DMS153 (cell line): ENCODE data around the gene C2CD3.
A peak's percentile ranks its signal among the peaks of the same experiment; 100 is the strongest.
"Not testable (repeated sequence)": the region's sequence is repeated elsewhere in the genome, so short reads cannot be mapped to it uniquely, and the experiment has no call there.

ENCODE experiments used
- DNase-seq: peaks from one replicate; lab custom pipeline; 2025; lab: John Stamatoyannopoulos, UW

Gene C2CD3

GRCh38 chr11:74162681-74163467 is 7.9 kb downstream of the C2CD3 start:
- no peak for DNase-seq

DNA sequence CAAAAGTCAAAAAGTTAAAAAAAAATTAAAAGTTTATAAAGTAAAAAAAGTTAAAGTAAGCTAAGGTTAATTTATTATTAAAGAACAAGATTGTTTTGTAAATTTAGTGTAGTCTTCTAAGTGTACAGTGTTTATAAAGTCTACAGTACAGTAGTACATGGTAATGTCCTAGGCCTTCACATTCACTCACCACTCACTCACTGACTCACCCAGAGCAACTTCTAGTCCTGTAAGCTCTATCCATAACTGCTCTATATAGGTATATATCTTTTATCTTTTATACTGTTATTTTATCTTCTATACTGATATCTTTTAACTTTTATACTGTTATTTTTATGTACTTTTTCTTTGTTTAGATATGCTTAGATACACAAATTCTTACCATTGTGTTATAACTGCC is 11.2 kb downstream of the C2CD3 start:
- no peak for DNase-seq

DNA sequence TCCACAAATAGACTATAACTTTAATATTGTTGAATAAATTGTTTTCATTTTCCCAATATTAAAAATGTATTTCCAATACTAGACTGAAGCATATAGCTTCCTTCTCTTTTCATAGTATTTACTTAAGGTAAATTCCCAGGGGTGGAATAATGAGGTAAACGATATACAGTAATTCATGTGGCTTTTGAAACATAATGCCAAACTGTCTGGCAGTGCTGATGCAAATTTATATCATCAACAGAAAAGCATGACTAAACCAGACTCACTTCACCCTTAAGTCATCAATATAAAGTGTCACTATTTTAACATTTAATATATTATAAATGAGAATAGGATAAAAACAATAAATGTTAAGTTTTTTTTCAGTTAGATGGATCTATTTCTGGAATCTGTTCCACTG is 13.6 kb downstream of the C2CD3 start:
- no peak for DNase-seq

DNA sequence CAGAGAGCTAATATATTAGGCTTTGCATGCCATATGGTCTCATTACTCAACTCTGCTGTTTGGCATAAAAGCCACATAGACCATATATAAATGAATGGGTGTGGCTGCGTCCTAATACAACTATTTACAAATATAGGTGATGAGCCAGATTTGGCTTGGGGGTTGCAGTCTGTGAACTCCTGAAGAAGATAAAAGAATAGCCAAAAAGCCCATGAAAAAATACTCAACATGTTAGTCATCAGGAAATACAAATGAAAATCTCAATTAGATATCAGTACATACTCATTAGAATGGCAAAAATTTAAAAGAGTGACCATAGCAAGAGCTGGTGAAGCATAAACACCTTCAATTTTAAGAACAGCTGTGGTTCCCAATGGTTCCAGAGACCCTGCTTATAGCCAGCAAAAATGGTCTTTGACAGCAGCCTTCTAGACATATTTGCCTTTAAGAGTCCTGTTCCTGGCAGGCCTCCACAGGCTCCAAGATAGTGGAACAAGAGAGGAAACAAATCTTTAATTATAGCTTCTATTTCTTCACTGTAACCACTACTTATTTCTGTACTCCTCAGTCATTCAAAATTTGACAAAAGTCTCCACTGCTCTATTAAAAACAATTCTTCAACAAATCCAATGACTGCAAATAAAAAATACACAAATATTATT is 16.1 kb downstream of the C2CD3 start:
- no peak for DNase-seq

DNA sequence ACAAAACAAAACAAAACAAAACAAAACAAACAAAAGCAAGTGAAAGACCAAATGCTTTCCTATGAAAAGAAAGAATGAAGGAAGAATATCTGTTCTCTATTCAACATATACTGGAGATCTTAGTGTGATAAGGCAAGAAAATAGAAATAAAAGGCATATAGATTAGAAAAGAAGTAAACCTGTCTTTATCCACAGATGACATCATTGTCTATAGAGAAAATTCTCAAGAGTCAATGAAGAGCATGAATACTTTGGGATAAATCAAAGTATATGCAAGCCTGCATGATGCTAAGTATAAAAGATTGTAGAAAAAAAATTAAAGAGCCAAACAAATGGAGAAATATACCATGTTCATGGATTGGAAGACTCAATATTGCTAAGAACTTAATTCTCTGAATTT is 17.6 kb downstream of the C2CD3 start:
- DNase-seq = no peak

GRCh38 chr11:74147199-74147929 is 23.4 kb downstream of the C2CD3 start:
- DNase-seq = no peak

GRCh38 chr11:74144592-74144991 is 26.2 kb downstream of the C2CD3 start:
- DNase-seq = no peak

- no peak for DNase-seq
Observed at GRCh38 chr11:74142624-74143023, 28.2 kb downstream of the C2CD3 start.

- no peak for DNase-seq
Observed at GRCh38 chr11:74141908-74142307, 28.9 kb downstream of the C2CD3 start.

- peak; percentile 92 for DNase-seq
Observed at GRCh38 chr11:74141241-74141695, 29.5 kb downstream of the C2CD3 start.

DNA sequence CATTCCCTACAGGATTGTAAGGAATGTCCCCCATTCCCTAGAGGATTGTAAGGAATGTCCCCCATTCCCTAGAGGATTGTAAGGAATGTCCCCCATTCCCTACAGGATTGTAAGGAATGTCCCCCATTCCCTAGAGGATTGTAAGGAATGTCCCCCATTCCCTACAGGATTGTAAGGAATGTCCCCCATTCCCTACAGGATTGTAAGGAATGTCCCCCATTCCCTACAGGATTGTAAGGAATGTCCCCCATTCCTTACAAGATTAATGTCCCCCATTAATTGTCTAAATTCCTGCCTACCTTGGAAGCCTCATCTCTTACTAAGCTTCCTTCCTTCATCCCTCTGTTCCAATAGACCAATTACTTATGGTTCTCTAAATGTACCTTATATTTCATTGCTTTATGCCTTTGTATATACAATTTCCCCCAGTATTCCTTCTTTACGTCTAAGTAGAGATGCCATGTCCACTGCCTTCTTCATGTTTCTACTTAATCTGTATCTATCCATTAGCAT is 30.8 kb downstream of the C2CD3 start:
- DNase-seq = not testable (repeated sequence)

- DNase-seq = no peak
Observed at GRCh38 chr11:74139151-74139918, 31.5 kb downstream of the C2CD3 start.

DNA sequence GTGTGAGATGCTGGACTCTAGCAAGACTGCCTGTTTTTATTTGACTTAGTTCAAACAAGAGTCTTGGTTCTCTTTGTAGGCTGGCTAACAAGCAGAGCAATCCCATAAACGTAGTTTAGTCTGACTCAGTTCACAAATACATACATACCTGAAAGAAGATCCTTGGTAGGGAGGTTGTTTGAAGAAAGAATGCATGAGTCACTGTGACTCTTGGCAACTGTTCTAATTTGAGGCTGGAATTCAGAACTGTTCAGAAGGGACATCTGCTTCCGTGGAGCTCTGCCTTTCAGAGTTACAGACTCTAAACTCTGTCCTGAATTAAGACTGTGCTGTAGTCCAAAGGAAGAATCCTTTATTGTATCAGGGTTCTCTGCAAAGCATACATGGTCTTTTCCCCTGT is 32.2 kb downstream of the C2CD3 start:
- peak; percentile 20 for DNase-seq

DNA sequence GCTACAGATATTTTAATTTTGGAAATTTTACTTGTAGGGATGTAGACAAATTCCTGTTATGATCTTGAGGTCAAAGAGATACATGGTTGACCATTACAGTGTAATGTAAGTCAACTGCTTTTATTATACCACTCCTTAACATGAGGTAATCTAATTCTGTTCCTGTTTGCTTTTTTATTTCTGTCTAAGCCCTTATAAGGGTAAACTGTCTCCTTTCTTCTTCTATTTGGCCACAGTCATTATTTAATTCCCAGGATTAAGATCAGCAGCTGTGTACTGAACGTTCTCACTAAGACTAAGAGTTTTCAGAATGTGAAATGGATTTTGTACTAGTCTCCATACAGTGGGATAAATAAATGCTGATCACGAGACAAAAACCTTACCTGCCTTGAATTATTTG is 32.8 kb downstream of the C2CD3 start:
- no peak for DNase-seq

DNA sequence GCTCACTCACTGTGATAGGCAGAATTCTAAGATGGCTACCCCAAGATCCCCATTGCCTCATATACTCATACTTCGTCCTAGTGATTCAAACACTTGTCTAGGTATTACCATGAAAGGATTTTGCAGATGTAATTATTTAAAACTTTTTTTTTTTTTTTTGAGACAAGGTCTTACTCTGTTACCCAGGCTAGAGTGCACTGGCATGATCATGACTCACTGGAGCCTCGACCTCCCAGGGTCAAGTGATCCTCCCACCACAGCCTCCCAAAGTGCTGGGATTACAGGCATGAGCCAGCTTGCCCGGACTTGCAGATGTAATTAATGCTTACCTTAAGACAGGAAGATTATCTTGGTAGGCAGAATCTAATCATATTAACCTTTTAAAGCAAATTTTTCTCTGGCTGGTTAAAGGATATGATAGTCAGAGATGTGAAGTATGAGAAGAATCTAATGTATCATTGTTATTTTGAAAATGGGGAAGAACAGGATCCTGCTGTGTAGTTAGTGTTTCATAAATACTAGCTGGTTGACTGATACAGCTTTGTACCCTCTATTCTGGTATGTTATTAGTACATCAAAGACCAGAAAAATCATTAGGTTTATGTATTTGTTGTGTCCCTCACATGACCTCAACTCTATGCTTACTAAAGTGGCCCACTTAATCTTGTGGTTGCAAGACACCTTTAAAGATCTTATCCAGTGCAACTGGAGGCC is 35.5 kb downstream of the C2CD3 start:
- no peak for DNase-seq

DNA sequence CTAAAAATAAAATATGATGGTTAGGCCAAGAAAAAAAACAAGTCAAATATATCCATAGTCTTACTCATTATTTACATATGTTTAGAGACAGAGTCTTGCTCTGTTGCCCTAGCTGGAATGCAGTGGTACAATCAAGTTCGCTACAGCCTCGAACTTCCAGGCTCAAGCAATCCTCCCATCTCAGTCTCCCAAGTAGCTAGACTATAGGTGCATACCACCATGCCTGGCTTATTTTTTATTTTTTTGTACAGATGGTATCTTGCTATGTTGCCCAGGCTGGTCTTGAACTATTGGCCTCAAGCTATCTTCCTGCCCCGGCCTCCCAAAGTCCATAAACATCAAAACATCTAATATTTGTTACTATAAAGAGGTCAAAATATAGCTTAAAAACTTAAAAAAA is 36.1 kb downstream of the C2CD3 start:
- no peak for DNase-seq

GRCh38 chr11:74133436-74133835 is 37.4 kb downstream of the C2CD3 start:
- no peak for DNase-seq

- DNase-seq = no peak
Observed at GRCh38 chr11:74132833-74133232, 38.0 kb downstream of the C2CD3 start.

DNA sequence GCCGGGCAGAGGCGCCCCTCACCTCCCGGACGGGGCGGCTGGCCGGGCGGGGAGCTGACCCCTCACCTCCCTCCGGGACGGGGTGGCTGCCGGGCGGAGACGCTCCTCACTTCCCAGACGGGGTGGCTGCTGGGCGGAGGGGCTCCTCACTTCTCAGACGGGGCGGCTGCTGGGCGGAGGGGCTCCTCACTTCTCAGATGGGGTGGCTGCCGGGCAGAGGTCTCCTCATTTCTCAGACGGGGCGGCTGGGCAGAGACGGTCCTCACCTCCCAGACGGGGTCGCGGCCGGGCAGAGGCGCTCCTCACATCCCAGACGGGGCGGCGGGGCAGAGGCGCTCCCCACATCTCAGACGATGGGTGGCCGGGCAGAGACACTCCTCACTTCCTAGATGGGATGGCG is 41.7 kb downstream of the C2CD3 start:
- DNase-seq = not testable (repeated sequence)

DNA sequence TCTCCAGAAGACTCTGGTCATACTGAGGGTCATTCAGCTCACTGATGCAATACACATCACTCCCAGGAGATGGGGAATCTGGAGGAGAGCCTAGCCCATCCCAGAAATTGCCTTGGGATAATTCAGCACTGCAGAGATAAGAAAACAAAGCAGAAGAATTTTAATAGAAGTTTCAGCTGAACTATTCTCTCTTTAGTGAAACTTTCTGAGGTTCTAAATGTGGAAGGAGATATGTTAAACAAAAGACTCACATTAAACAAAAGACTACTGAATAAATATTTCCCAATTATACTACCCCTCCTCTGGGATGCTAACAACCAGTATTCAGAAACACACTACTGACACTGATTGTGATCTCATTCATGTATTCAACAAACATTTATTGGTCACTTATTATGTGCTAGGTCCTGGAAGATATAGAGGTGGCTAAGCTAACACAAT is 47.8 kb downstream of the C2CD3 start:
- DNase-seq = no peak

DNA sequence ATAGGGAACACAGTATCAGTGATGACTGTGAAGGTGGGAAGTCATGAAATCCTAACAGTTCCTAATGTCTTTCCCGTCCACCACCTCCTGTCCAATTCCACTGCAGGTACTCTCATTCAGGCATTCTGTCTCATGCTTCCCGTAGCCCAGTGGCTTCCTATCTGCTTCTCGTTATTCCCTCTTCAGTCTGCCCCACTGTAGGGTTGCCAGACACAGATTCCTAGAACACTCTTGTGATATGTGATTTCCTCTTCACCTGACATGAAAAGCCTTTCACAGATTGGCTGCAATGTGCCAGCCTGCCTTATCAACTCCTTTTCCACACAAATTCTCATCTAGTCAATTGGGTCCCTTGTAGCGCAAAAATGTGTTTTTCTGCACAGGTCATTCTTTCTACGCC is 49.0 kb downstream of the C2CD3 start:
- no peak for DNase-seq
